Measurements from ENCODE around the gene PTGER1.

PTGER1 gene

DNA sequence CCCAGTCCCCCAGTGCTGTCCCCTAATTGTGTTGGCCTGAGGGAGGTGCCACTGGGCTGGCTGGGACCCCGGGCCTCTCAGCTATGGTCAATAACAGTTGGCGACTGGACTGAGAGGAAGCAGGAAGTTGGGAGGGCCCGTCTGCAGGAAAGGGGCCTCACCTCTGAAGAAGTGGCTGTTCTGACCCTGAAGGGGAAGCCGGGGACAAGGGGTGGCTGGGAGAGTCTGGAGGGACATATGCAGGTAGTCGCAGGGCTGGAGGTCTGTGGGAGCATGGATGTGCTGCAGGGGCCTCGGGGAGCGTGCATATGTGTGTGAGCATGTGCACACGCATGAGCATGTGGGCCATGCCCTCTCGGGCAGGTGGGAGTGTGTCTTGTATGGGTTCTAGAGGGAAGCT, 36.1 kb downstream of the PTGER1 start:
- DNase-seq, result no peak

DNA sequence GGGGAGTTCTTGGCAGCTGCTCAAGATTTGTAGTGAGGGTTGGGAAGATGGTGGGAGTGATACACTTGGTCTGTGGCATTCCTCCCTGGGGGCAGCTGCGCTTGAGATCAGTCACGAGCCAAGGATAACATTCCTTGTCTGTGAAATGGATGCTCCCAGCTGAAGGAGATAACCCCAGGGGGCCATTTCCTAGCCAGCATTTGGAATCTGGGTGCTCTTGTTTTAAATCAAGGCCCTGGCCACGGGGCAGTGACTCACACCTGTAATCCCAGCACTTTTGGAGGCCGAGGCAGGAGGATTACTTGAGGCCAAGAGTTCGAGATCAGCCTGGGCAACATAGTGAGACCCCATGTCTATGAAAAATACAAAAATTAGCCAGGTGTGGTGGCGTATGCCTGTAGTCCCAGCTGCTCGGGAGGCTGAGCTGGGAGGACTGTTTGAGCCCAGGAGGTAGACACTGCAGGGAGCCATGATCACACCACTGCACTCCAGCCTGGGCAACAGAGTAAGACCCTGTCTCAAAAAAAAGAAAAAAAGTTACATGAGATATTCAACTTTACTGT, 37.5 kb downstream of the PTGER1 start:
- DNase-seq, result no peak

DNA sequence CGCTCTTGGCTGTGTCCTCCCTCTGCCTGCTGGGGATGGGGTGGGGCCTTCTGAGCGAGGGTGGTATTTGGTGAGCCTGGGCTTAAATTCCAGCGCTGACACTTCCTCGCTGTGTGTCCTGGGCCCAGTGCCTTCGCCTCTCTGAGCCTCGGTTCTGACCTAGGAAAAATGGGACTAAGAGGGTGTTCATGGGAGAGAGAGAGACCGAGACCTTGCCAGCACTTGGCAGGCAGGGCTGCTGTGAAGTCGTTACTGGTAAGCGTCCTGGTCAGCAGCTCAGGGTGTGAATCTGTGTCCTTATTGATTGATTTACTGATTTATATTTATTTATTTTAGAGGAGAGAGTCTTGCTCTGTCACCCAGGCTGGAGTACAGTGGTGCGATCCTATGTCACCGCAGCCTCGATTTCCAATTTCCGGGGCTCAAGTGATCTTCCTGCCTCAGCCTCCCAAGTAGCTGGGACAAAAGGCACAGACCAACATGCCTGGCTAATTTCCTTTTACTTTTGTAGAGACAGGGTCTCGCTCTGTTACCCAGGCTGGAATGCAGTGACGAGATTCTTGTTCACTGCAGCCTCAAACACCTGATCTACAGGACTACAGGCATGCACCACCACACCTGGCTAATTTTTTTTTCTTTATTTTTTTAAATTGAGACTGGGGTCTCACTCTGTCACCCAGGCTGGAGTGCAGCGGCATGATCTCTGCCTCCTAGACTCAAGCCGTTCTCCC, 39.7 kb downstream of the PTGER1 start:
- no peak for DNase-seq

DNA sequence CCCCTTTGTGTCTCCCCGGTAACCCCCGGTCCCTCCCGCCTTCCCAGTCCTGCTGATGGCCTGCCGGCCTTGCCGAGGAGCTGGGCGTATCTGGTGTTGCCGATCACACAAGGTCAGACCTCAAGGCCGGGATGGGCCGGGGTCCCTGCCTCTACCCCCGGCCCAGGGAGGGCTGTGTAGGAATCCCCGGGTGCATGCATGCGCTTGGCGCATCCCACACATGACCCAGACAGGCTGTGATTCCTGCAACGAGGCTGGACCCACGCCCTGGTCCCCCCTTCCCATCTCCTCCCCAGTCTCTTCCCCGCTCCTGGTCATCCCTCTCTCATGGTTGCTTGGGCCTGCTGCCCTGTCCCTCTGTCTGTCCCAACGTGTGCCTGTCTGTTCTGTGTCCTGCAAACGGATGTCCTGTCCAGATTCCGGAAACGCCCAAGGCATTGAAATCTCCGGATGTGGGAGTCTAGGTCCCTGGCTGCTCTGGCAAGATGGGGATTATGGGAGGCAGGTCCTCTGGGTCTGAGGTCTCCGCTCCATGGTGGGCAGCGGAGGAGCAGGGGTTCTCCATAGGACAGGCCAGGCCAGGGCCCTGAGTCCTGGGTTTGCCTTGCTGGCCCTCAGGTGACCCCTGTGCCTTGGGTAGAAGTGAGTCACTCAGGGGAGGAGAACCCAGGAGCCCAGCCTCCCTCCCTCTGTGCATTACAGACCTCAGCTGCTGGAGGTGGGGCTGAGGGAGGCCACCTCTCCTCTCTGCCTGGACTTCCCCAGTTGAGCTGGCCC, 40.4 kb downstream of the PTGER1 start:
- DNase-seq, result no peak

DNA sequence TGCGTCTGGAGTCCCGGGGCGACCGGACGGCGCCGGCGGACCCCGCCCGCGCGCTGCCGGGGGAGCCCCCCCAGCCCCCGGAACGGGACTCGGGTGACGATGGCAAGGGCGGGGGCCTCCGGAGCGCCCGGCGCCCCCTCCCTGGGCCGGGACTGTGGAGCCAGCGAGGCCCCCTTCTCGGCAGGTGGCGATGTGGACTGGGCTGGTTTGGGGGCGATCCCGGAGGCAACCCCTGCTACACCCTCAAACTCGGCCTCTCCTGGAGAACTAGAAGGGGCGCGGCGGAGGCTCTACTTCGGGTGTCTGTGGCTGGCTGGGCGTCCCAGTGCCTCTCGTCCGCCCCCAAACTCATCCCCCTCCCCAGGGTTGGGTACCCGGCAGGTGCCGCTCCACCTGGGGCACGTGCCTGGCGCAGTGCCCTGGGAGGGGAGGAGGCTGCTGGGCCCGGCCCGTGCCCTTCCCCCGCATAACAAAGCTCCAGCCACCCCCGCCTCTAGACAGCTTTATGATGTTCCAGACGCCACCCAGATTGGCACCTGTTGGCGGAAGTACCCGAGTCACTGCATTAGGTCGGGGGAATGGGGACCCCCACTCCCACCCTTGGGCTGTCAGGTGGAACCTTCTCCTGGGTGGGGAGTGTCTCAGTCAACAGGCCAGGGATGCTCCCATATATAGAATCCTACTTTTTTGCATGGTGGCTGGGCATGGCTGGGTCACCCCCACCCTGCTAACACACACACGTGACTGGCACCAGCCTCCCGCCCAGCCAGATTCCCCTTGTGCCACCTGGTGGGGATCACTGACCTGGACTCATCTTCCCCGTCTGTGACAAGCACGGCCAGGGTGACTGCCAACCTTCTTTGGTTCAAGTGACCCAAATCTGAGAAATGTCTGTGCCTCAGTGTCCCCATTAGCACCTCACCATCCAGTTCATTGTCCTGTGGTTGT, 41.3 kb downstream of the PTGER1 start:
- peak; percentile 45 for DNase-seq

DNA sequence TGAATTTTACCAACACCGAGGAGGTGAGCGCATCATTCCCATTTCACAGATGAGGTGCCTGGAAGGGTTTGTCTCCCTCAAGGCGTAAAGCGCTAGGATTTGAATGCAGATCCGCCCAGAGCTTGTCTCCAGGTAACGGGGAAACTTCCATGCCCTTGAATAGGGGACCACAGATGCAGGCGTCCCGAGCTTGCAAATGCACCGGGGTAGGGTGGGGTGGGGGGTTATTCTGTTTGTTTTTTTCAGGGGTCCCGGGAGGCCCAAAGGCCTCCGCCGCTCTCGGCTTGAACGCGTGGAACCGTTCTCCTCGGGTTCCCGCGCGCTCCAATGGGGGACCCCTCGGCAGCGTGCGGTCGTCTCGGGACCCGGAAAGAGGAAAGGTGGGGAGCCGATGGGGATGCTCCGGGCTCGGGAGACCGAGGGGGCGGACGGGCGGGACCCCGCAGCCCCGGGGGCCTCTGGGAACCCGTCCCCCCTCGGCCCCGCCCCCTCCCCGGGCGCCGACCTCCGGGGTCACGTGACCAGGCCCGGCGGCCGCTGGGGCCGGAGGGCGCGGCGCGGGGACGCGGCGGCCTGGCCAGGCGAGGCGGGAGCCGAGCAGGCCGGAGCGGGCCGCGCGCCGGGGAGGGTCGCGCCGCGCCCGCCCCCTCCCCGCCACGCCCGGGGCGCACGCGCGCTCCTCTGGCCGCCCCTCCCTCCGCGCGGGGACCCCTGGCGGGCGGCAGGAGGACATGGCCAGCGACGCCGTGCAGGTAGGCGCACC, 42.2 kb downstream of the PTGER1 start, which contains the start of gene PKN1:
PKN1 (plus strand) TSS at position 516 of the 763 bp plus-strand sequence; CDS start at position 732, 216 bp downstream.
- DNase-seq, result no peak

DNA sequence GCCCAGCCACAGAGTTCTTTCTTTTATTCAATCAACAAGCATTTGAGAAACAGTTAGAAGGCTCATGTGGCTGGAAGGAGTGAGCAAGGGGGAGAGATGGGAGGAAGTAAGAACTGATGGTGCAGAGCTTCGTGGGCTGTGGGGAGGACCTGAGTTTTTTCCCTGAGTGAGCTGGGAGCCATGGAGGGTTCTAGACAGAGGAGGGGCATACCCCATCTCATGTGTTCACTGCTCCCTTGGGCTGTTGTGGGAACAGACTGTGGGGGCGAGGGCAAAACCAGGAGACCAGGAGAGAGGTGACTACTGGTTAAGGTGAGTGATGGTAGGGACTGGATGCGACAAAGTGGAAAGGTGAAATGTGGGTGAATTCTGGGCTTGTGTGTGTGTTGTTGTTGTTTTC, 44.4 kb downstream of the PTGER1 start:
- DNase-seq, result no peak

DNA sequence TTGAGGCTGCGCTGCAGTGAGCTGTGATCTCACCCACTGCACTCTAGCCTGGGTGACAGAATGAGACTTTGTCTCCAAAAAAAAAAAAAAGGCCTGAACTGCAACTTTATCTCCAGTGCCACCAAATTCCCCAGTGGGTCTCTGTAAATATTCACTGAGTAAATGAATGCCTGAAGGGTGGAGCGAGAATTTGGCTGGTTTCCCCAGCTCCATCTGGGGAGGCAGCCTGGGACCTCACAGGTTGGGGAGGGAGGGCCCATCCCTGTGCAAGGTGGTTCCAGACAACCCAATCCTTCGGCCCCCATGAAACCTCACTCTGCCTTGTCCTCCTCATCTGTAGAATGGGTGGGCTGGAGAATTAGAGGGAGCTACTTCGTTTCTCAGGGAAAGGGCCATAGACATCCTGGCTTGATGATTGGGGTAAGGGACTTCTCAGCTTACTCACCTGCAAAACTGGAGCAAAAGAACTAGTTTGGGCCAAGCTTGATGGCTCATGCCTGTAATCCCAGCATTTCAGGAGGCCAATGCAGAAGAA, 46.2 kb downstream of the PTGER1 start:
- no peak for DNase-seq

DNA sequence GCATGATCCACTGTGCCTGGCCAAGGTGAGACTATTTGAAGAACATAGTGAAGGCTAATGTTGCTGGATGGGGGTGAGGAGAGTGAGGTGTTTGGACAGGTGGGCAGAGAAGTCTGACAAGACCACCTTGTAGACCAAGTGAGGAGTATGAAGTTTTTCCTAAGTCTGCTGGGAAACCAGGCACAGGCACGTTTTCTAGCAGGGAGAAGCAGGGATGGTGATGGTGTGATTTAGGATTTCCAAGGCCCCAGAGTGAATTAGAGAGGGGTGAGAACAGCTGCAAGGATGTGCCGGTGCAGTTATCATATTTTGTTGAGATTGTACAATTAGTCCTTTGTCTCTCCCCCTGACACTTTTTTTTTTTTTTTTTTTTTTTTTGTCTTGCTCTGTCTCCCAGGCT, 47.7 kb downstream of the PTGER1 start:
- DNase-seq, result no peak

DNA sequence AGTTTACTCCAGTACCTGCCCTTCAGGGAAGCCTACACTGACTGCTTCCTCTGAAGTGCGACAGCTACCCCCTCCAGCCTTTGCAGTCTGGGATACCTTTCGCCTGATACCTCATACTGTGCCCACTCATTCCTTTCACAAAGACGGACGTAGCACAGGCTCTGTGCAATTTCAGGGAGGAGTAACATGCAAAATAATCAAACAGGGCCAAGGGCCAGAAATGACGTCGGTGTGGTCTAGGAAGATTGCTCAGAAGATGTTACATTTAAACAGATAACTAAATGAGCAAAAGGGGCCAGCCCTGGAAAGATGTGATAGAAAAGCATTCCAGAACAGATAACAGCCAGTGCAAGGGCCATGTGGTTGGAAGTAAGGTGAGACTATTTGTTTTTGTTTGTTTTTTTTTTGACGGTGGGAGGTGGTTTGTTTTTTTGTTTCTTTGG, 49.4 kb downstream of the PTGER1 start:
- no peak for DNase-seq

Measured in NCI-H1417 treated with DMSO at 0.1 percent for 48 hours (cell line).